Measurements from ENCODE around the gene RFX2. TPM values are rescaled to one million over a fixed set of nuclear protein-coding genes. Genes with fewer than 3 reads are reported as not detected.

RFX2 gene
- total and polyA plus RNA-seq, 9 of the 15 experiments (the other 6 are each of a cell fraction or from before 2014, with no cell fraction given), result 3.6 to 18.7 (median 8.7) TPM

- Histone ChIP-seq H3K36me3 (ENCODE audit: control insufficient read depth, insufficient read depth, low read length) (no peaks in the 10 kb centered on the region), H4K20me1 (replicated peaks; ENCODE audit: control insufficient read depth, insufficient read depth, low read length) (no peaks in the 10 kb centered on the region), H3K9me3 (replicated peaks; ENCODE audit: control insufficient read depth, insufficient read depth, low read depth, low read length) (no peaks in the 10 kb centered on the region), H3K27ac (ENCODE audit: extremely low read depth, low read depth, low read length) (peak overlapping the region; percentile 42), H3K4me3 (peak overlapping the region; percentile 3; the same call in 1 of the 2 replicates), H2AFZ (ENCODE audit: low read depth, low read length) (peak overlapping the region; percentile 94), H3K79me2 (ENCODE audit: control insufficient read depth, insufficient read depth, low read length) (no peaks in the 10 kb centered on the region), H3K27me3 (ENCODE audit: control insufficient read depth in 2 of 2, insufficient read depth in 2 of 2, low read length in 2 of 2) (no peaks in the 10 kb centered on the region), H3K9ac (ENCODE audit: insufficient read depth in 1 of 2, low read depth in 2 of 2, low read length in 2 of 2) (peak overlapping the region; percentile 32 to 62; a peak in 2 of 4 replicates), H3K9me1 (ENCODE audit: control insufficient read depth, insufficient read depth, low read length) (no peaks in the 10 kb centered on the region), H3K4me2 (ENCODE audit: insufficient read depth, low read length) (peak overlapping the region; percentile 62), H3K4me1 (replicated peaks in 1 of 2; ENCODE audit: control insufficient read depth in 2 of 2, insufficient read depth in 2 of 2, low read length in 2 of 2) (peaks cover 21 to 30% of the 10 kb centered on the region in 2 experiments)
- BruUV-seq (replicated peaks), result no TSS peak
- WGBS (ENCODE audit: insufficient coverage, low coverage, missing lambda C conversion rate), result 10% methylated on average over 8 of the region's 17 CpGs
- peak; percentile 68 to 85 (median 82) for DNase-seq (ENCODE audit: extremely low read depth in 1 of 4, low spot score in 3 of 4)
- POLR2A ChIA-PET, result interaction anchor here (0.5 to 4.2 kb wide), 6 partner anchors 8 to 844 kb away, joined by 3 to 36 read pairs (median 4); partner anchors contain the start of genes DUS3L and RANBP3
- no peak for FAIRE-seq
- in situ Hi-C loops (cut with MboI) (no loop called here), intact Hi-C loops (cut with micrococcal nuclease) (no loop called here)
- CTCF ChIA-PET (ENCODE audit: low intra/inter-chr PET ratio), result no interaction called here
- peak; percentile 80 for ATAC-seq
- TF ChIP-seq ZNF780A (CRISPR knock-in tag; IDR thresholded peaks at IDR 0.05) (no peak), TRIM24 (IDR thresholded peaks at IDR 0.05) (no peak), ZEB2 (IDR thresholded peaks at IDR 0.05) (no peak), HMG20B (CRISPR knock-in tag; IDR thresholded peaks at IDR 0.05) (no peak), L3MBTL2 (IDR thresholded peaks at IDR 0.05) (no peak), HDAC2 (IDR thresholded peaks at IDR 0.05) (no peak), MED1 (CRISPR knock-in tag; IDR thresholded peaks at IDR 0.05; ENCODE audit: borderline replicate concordance) (no peak), HMGXB4 (CRISPR knock-in tag; IDR thresholded peaks at IDR 0.05) (no peak), LCOR (CRISPR knock-in tag; IDR thresholded peaks at IDR 0.05) (no peak), STAG1 (CRISPR knock-in tag; IDR thresholded peaks at IDR 0.05; ENCODE audit: borderline replicate concordance) (no peak), ZNF384 (IDR thresholded peaks at IDR 0.05; ENCODE audit: low read depth, low read length) (no peak), POU5F1 (IDR thresholded peaks at IDR 0.05; ENCODE audit: borderline replicate concordance, low read depth, low read length, partially characterized antibody) (no peak), ZNF668 (CRISPR knock-in tag; IDR thresholded peaks at IDR 0.05) (no peak), NUFIP1 (IDR thresholded peaks at IDR 0.05; ENCODE audit: partially characterized antibody) (no peak), CC2D1A (IDR thresholded peaks at IDR 0.05) (no peak), ZNF740 (CRISPR knock-in tag; IDR thresholded peaks at IDR 0.05) (no peak), ZNF740 (tag; IDR thresholded peaks at IDR 0.05) (no peak), BDP1 (IDR thresholded peaks at IDR 0.05; ENCODE audit: insufficient read depth, insufficient read length) (no peak), TSHZ1 (CRISPR knock-in tag; IDR thresholded peaks at IDR 0.05) (no peak), ZNF3 (CRISPR knock-in tag; IDR thresholded peaks at IDR 0.05) (no peak)
Observed at GRCh38 chr19:5990289-5990797, 120.0 kb downstream of the RFX2 start.
